Calu3 (cell line): ENCODE measurements around the gene SETD5. TPM values are rescaled to one million over a fixed set of nuclear protein-coding genes. Genes with fewer than 3 reads are reported as not detected.
A peak's percentile ranks its signal among the peaks of the same experiment; 100 is the strongest.

Experiments used
- BruUV-seq: library from RNA; stranded (reverse); fragments of 400-500 nt; replicated peaks from 2 replicates; lab custom pipeline; 2021; lab: Mats Ljungman, UMichigan
- CTCF ChIA-PET: fragments of 300-600 bp; sonication (Branson Sonifier 250); formaldehyde crosslinking; loops from one replicate; lab custom pipeline; 2022; ENCODE audit warnings: antibody characterized with exemption; lab: Charles Lee
- DNase-seq: peaks from one replicate; pipeline ENCODE4 v3.0.0; 2022
- H3K27ac Mint-ChIP-seq: one replicate; pipeline ENCODE4 v1.8.0; 2022; ENCODE audit warnings: mixed read lengths; ENCODE audit not compliant: unreplicated experiment
- H3K27me3 Mint-ChIP-seq: one replicate; pipeline ENCODE4 v1.8.0; 2022; ENCODE audit warnings: mixed read lengths; ENCODE audit not compliant: unreplicated experiment
- H3K36me3 Mint-ChIP-seq: one replicate; pipeline ENCODE4 v1.8.0; 2022; ENCODE audit warnings: mild to moderate bottlenecking, moderate library complexity, mixed read lengths; ENCODE audit not compliant: insufficient read depth, unreplicated experiment
- H3K4me1 Mint-ChIP-seq: one replicate; pipeline ENCODE4 v1.8.0; 2022; ENCODE audit warnings: mild to moderate bottlenecking, low read depth, mixed read lengths; ENCODE audit not compliant: unreplicated experiment
- H3K4me3 Mint-ChIP-seq: one replicate; pipeline ENCODE4 v1.8.0; 2022; ENCODE audit warnings: mild to moderate bottlenecking, low read depth, moderate library complexity, mixed read lengths; ENCODE audit not compliant: unreplicated experiment
- H3K9me3 Mint-ChIP-seq: one replicate; pipeline ENCODE4 v1.8.0; 2022; ENCODE audit warnings: low read depth, mixed read lengths; ENCODE audit not compliant: unreplicated experiment
- intact Hi-C: fragments of 100-400 bp; cut with micrococcal nuclease; formaldehyde crosslinking; loops from one replicate; pipeline ENCODE4 v1.10.0; 2022; ENCODE audit not compliant: unreplicated experiment
- total RNA-seq: library from RNA; stranded (reverse); gene quantifications from 2 replicates; pipeline ENCODE4 v1.2.3, GENCODE V29; 2022
- TF ChIP-seq, protein P1 (sequence below): fragments of 200-600 bp; IDR thresholded peaks from one replicate; pipeline ENCODE4 v1.8.0; 2022; ENCODE audit warnings: antibody characterized with exemption; ENCODE audit not compliant: unreplicated experiment

SETD5 gene
- total RNA-seq, 1 experiment from 2014 or later, result 158 TPM

DNA sequence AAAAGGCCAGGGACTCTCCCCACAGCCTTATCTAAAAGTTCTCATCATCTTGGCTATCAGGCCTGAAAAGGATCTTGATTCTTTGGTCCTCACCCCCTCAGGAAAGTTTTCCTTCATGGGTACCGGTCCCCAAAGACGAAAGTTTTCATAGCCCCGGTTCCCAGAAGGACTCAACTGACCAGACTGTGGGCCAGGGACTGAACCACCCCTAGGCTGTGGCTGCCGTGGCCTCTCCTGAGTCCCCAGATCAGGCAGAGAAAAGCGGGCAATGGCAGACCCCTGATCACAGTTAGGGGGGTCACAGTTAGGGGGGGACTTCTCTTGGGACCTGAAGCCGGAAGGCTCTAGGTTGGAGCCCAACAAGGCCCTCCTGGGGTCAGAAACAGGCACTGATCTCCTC is 101.4 kb downstream of the SETD5 start:
- BruUV-seq, result no TSS peak
- no peaks in the 10 kb centered on the region for H3K9me3 Mint-ChIP-seq
- H3K36me3 Mint-ChIP-seq, result peaks cover 25% of the 10 kb centered on the region
- DNase-seq, result no peak
- TF ChIP-seq, protein P1, sequence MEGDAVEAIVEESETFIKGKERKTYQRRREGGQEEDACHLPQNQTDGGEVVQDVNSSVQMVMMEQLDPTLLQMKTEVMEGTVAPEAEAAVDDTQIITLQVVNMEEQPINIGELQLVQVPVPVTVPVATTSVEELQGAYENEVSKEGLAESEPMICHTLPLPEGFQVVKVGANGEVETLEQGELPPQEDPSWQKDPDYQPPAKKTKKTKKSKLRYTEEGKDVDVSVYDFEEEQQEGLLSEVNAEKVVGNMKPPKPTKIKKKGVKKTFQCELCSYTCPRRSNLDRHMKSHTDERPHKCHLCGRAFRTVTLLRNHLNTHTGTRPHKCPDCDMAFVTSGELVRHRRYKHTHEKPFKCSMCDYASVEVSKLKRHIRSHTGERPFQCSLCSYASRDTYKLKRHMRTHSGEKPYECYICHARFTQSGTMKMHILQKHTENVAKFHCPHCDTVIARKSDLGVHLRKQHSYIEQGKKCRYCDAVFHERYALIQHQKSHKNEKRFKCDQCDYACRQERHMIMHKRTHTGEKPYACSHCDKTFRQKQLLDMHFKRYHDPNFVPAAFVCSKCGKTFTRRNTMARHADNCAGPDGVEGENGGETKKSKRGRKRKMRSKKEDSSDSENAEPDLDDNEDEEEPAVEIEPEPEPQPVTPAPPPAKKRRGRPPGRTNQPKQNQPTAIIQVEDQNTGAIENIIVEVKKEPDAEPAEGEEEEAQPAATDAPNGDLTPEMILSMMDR, result no peak
- CTCF ChIA-PET, result interaction anchor here (1.1 kb wide), 1 partner anchor 151 kb away, joined by 4 read pairs; the partner anchor contains the start of gene MTMR14
- H3K27ac Mint-ChIP-seq, result no peak overlapping the region
- no peaks in the 10 kb centered on the region for H3K27me3 Mint-ChIP-seq
- H3K4me1 Mint-ChIP-seq, result peaks cover 15% of the 10 kb centered on the region
- no peak overlapping the region for H3K4me3 Mint-ChIP-seq
- intact Hi-C loops, result no loop called here

DNA sequence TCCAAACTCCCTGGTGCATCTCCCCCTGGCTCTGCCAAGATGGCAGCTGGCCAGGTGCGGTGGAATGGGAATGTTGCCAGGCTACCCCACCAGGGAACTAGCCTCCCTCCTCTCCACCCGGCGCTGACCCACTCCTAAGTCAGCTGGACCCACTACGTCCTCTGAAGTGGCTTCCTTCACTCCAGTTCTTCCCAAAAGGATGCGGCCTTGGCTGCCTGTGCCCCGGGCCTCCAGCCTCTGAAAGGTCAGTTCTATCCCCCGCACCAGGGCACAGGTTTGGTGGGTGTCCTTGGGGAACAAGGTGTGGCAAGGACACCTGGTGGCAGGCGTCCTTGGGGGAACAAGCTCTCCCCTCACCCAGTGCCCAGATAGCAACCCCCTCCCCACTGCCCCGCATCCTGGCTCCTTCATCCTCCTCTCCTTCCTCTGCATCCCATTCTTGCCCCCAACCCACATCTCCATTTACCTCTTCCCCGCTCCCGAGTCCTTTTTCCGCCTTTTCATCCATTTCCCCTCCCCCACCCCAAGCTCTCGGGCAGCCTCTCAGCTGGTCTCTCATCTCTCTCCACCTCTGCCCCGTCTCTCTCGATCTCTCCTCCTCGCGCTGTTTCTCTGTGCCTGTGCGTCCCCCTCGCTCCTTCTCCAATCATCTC is 102.2 kb downstream of the SETD5 start:
- intact Hi-C loops, result loop anchor here (10.0 kb wide), 1 partner anchor 175 kb away; no protein-coding TSS in a partner anchor
- peaks cover 25% of the 10 kb centered on the region for H3K36me3 Mint-ChIP-seq
- H3K4me3 Mint-ChIP-seq, result no peak overlapping the region
- TF ChIP-seq, protein P1, result no peak
- DNase-seq, result no peak
- CTCF ChIA-PET, result no interaction called here
- H3K9me3 Mint-ChIP-seq, result no peaks in the 10 kb centered on the region
- no TSS peak for BruUV-seq
- peaks cover 15% of the 10 kb centered on the region for H3K4me1 Mint-ChIP-seq
- no peaks in the 10 kb centered on the region for H3K27me3 Mint-ChIP-seq
- H3K27ac Mint-ChIP-seq, result peak overlapping the region; percentile 6

DNA sequence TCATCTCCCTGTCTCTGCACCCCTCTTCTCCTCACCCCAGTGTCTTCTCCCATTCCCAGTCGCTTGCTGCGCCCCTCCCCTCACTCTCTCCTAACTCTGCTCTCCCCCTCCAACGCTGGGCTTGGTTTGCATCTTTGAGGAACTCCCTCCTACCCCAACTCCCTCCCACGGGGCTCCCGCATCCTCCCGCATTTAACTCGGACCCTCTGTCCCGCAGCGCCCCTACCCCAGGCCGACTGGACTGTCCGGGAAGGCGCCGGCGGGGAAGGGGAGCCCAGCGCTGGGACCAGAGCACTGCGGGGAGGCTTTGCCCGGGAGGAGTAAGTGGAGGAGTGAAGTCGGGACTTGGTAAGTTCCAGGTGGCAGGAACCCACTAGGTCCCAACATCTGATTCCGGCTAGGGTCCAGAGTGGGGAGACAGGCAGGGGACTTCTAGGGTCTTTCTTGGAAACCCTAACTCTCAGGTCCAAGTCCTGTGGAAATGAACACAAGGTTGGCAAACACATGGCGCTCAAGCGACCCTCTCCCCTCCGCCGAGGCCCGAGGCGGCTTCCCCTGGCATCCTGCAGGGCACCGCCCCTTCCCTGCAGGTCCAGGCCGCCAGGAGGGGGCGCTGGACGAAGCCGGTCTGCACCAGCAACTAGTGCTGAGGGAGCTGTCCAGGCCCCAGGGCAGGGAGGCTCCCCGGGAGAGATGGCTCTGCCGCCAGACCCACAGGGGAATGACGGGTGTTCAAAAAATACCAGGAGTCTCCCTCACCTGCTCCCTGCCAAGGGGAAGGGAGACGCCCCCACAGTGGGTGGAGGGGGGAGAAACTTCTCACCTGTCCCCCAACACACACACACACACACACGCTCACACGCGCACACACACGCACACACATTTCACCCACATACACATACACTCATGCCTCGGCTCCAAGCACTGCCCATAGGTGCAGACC is 103.0 kb downstream of the SETD5 start:
- peaks cover 15% of the 10 kb centered on the region for H3K4me1 Mint-ChIP-seq
- no TSS peak for BruUV-seq
- intact Hi-C loops, result loop anchor here (10.0 kb wide), 1 partner anchor 174 kb away; no protein-coding TSS in a partner anchor
- no peak overlapping the region for H3K27ac Mint-ChIP-seq
- H3K4me3 Mint-ChIP-seq, result no peak overlapping the region
- CTCF ChIA-PET, result no interaction called here
- TF ChIP-seq, protein P1, result no peak
- DNase-seq, result peak; percentile 54
- H3K36me3 Mint-ChIP-seq, result peaks cover 24% of the 10 kb centered on the region
- no peaks in the 10 kb centered on the region for H3K27me3 Mint-ChIP-seq
- H3K9me3 Mint-ChIP-seq, result no peaks in the 10 kb centered on the region

DNA sequence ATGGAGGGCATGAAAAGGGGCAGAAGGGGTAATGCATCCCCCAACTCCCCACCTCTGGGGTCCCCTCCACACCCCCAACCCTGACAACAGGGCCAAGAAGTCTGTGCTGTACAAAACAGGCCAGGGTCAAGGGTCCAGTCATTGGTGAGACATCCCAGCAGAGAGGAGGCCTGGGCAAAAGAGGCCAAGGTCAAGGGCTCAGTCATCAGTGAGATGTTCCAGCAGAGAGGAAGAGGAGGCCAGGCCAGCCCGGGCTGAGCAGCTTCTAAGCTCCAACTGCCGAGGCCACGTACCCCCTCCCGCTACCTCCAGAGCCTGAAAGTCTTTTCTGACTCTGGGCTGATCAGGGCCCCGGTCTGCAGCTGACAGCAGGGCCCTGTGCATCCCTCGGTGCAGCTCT is 103.8 kb downstream of the SETD5 start:
- no peaks in the 10 kb centered on the region for H3K27me3 Mint-ChIP-seq
- peaks cover 15% of the 10 kb centered on the region for H3K4me1 Mint-ChIP-seq
- DNase-seq, result no peak
- BruUV-seq, result no TSS peak
- H3K9me3 Mint-ChIP-seq, result no peaks in the 10 kb centered on the region
- H3K27ac Mint-ChIP-seq, result no peak overlapping the region
- intact Hi-C loops, result loop anchor here (10.0 kb wide), 1 partner anchor 174 kb away; no protein-coding TSS in a partner anchor
- H3K36me3 Mint-ChIP-seq, result peaks cover 20% of the 10 kb centered on the region
- CTCF ChIA-PET, result no interaction called here
- H3K4me3 Mint-ChIP-seq, result no peak overlapping the region
- TF ChIP-seq, protein P1, result no peak
